ENCODE measurements around the gene MT3. TPM values are rescaled to one million over a fixed set of nuclear protein-coding genes. Genes with fewer than 3 reads are reported as not detected.

The MT3 gene
- total RNA-seq, 1 experiment from 2014 or later: not detected

DNA sequence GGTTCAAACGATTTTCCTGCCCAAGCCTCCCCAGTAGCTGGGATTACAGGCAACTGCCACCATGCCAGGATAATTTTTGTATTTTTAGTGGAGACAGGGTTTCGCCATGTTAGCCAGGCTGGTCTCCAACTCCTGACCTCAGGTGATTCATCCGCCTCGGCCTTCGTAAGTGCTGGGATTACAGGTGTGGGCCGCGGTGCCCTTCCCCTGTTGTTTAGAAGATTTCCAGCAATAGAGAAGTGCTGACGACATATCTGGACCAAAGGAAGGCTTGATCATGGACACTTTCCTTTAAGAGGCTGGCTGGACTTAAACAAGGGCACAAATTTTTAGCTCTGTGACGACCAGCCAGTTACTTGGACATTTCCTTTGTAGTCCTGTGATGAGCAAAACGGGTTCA, 41.9 kb downstream of the MT3 start:
- ChIA-PET CTCF (interaction anchor here (0.9 to 1.4 kb wide), 4 partner anchors 27 to 71 kb away, joined by 3 to 4 read pairs (median 4); no protein-coding TSS in a partner anchor), POLR2A (interaction anchor here (0.6 to 15.3 kb wide), 8 partner anchors 10 to 1160 kb away, joined by 3 to 1404 read pairs (median 6); partner anchors contain the start of genes MT1X and MT2A)
- H3K36me3 Mint-ChIP-seq (ENCODE audit: insufficient read depth, unreplicated experiment): peaks cover 15% of the 10 kb centered on the region
- BruUV-seq (replicated peaks): no TSS peak
- peaks cover 12% of the 10 kb centered on the region for H3K4me1 Mint-ChIP-seq (ENCODE audit: insufficient read depth, unreplicated experiment)
- H3K27me3 Mint-ChIP-seq (ENCODE audit: insufficient read depth, unreplicated experiment): no peaks in the 10 kb centered on the region
- H3K9me3 Mint-ChIP-seq (ENCODE audit: unreplicated experiment): no peaks in the 10 kb centered on the region
- intact Hi-C loops (cut with micrococcal nuclease): no loop called here
- peak; percentile 69 for DNase-seq (ENCODE audit: unreplicated experiment)
- no peak overlapping the region for H3K27ac Mint-ChIP-seq (ENCODE audit: low read depth, unreplicated experiment)
- H3K4me3 Mint-ChIP-seq (ENCODE audit: unreplicated experiment): no peak overlapping the region
- TF ChIP-seq, protein P1, sequence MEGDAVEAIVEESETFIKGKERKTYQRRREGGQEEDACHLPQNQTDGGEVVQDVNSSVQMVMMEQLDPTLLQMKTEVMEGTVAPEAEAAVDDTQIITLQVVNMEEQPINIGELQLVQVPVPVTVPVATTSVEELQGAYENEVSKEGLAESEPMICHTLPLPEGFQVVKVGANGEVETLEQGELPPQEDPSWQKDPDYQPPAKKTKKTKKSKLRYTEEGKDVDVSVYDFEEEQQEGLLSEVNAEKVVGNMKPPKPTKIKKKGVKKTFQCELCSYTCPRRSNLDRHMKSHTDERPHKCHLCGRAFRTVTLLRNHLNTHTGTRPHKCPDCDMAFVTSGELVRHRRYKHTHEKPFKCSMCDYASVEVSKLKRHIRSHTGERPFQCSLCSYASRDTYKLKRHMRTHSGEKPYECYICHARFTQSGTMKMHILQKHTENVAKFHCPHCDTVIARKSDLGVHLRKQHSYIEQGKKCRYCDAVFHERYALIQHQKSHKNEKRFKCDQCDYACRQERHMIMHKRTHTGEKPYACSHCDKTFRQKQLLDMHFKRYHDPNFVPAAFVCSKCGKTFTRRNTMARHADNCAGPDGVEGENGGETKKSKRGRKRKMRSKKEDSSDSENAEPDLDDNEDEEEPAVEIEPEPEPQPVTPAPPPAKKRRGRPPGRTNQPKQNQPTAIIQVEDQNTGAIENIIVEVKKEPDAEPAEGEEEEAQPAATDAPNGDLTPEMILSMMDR (IDR thresholded peaks at IDR 0.05; ENCODE audit: unreplicated experiment): no peak

DNA sequence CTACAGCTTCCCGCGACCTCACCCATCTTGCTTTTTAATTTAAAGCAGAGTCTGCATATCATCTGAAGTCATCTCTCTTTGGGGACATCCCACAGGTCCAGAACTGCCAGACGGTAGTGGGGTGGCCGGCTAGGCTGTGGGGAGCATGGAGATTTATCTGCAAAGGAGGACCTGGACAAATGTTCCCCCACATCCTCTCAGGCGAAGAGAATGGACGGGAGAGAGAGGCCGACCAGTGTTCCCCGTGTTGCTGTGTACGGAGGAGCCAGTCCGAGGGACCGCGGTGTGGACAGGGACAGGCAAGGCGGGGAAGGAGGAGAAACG, 42.5 kb downstream of the MT3 start:
- TF ChIP-seq, protein P1 (IDR thresholded peaks at IDR 0.05; ENCODE audit: unreplicated experiment): no peak

DNA sequence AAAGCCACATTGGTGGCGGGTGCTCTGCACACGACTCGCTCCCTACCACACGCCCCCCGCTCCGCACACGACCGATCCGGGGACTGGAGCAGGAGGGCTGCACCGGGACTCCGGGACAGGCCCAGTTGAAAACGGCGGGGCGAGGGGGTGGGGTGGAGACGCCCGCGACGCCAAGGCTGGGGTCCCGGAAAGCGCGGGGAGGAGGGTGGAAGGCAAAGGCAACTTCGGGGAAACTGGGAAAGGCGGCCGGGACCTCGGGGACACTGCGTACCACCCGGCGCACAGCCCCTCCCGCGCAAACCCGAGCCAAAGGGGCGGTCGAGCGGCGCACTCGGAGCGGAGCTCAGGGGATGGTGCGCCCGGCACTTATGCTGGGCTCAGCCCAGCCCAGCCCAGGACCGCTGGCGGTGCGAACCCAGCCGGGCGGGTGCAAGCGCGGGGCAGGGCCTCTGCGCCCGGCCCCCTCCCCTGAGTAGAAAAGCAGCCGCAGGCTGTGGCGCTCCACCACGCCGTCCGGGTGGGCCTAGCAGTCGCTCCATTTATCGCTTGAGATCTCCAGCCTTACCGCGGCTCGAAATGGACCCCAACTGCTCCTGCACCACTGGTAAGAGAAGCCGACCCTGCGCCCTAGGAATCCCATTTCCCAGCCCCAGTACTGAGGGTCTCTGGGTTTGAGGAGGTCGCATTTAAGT, 43.0 kb downstream of the MT3 start, which contains the start of gene MT1M:
Gene MT1M, plus strand, starts transcription at position 504 of the 692 bp plus-strand sequence. Its CDS starts 73 bp downstream, at position 577.
- POLR2A ChIA-PET: interaction anchor here (15.3 kb wide), 1 partner anchor 23 kb away, joined by 1404 read pairs; the partner anchor contains the start of gene MT2A
- no peak for DNase-seq (ENCODE audit: unreplicated experiment)
- no TSS peak for BruUV-seq (replicated peaks)
- CTCF ChIA-PET: no interaction called here
- TF ChIP-seq, protein P1 (IDR thresholded peaks at IDR 0.05; ENCODE audit: unreplicated experiment): no peak
- Mint-ChIP-seq H3K4me1 (ENCODE audit: insufficient read depth, unreplicated experiment) (peaks cover 19% of the 10 kb centered on the region), H3K4me3 (ENCODE audit: unreplicated experiment) (no peak within 1 kb of the TSS), H3K27ac (ENCODE audit: low read depth, unreplicated experiment) (no peak within 1 kb of the TSS), H3K36me3 (ENCODE audit: insufficient read depth, unreplicated experiment) (peaks cover 7% of the 10 kb centered on the region), H3K9me3 (ENCODE audit: unreplicated experiment) (no peaks in the 10 kb centered on the region), H3K27me3 (ENCODE audit: insufficient read depth, unreplicated experiment) (no peaks in the 10 kb centered on the region)
- intact Hi-C loops (cut with micrococcal nuclease): no loop called here

More for the DNA sequence above, 42.5 kb downstream of the MT3 start:
- intact Hi-C loops (cut with micrococcal nuclease): no loop called here
- no TSS peak for BruUV-seq (replicated peaks)
- Mint-ChIP-seq H3K4me1 (ENCODE audit: insufficient read depth, unreplicated experiment) (peaks cover 14% of the 10 kb centered on the region), H3K4me3 (ENCODE audit: unreplicated experiment) (no peak overlapping the region), H3K27ac (ENCODE audit: low read depth, unreplicated experiment) (no peak overlapping the region), H3K9me3 (ENCODE audit: unreplicated experiment) (no peaks in the 10 kb centered on the region), H3K27me3 (ENCODE audit: insufficient read depth, unreplicated experiment) (no peaks in the 10 kb centered on the region), H3K36me3 (ENCODE audit: insufficient read depth, unreplicated experiment) (peaks cover 12% of the 10 kb centered on the region)
- DNase-seq (ENCODE audit: unreplicated experiment): no peak
- CTCF ChIA-PET: interaction anchor here (1.2 kb wide), 1 partner anchor 70 kb away, joined by 4 read pairs; no protein-coding TSS in a partner anchor
- POLR2A ChIA-PET: interaction anchor here (1.2 to 15.3 kb wide), 6 partner anchors 9 to 71 kb away, joined by 5 to 1404 read pairs (median 7); partner anchors contain the start of genes MT1X and MT2A

DNA sequence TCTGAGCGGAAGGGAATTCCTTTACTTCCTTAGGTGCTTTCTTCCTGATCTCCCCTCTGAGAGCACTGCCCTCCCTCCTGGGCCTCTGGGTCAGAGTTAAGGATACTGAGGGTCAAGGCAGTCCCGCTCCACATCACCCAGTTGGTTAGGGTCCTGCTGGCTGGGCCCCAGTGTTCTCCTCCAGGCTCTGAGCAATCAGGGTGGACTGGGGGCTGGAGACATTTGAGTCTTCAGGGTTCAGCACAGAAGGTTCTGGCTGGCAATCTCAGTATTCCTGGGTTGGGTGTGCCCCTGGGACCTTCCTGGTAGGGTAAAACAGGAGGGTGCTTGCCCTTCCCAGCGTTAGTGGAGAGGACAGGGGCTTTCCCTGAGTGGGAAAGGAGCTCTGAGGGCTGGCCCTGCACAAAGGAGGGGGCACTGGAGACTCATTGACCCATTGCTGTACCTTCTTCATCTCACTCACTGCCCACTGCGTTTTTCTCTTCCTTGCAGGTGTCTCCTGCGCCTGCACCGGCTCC, 43.6 kb downstream of the MT3 start:
- POLR2A ChIA-PET: interaction anchor here (0.7 to 1.6 kb wide), 5 partner anchors 14 to 52 kb away, joined by 3 to 4 read pairs (median 4); partner anchors contain the start of gene MT2A
- no peaks in the 10 kb centered on the region for H3K27me3 Mint-ChIP-seq (ENCODE audit: insufficient read depth, unreplicated experiment)
- H3K4me3 Mint-ChIP-seq (ENCODE audit: unreplicated experiment): no peak overlapping the region
- H3K27ac Mint-ChIP-seq (ENCODE audit: low read depth, unreplicated experiment): no peak overlapping the region
- no peaks in the 10 kb centered on the region for H3K9me3 Mint-ChIP-seq (ENCODE audit: unreplicated experiment)
- DNase-seq (ENCODE audit: unreplicated experiment): no peak
- CTCF ChIA-PET: interaction anchor here (0.7 kb wide), 1 partner anchor 11 kb away, joined by 4 read pairs; no protein-coding TSS in a partner anchor
- BruUV-seq (replicated peaks): no TSS peak
- peaks cover 21% of the 10 kb centered on the region for H3K4me1 Mint-ChIP-seq (ENCODE audit: insufficient read depth, unreplicated experiment)
- intact Hi-C loops (cut with micrococcal nuclease): no loop called here
- TF ChIP-seq, protein P1 (IDR thresholded peaks at IDR 0.05; ENCODE audit: unreplicated experiment): no peak
- H3K36me3 Mint-ChIP-seq (ENCODE audit: insufficient read depth, unreplicated experiment): peaks cover 3% of the 10 kb centered on the region
